H1 (cell line): ENCODE measurements around the gene VPS52. TPM values are rescaled to one million over a fixed set of nuclear protein-coding genes. Genes with fewer than 3 reads are reported as not detected.

Experiments used
- CBX5 ChIP-seq: fragments of 300-800, 300-1000 bp; sonication (generic); IDR thresholded peaks from 2 replicates; pipeline ENCODE4 v1.7.1; 2016; ENCODE audit warnings: antibody characterized with exemption, low read length, low read depth
- CBX8 ChIP-seq: fragments of 300-800, 300-1000 bp; sonication (generic); IDR thresholded peaks from 2 replicates; pipeline ENCODE4 v1.7.1; 2016; ENCODE audit warnings: low read depth, low read length, borderline replicate concordance
- KDM4A ChIP-seq: IDR thresholded peaks from one replicate; pipeline ENCODE4 v1.7.1; 2012; ENCODE audit warnings: low read depth, mild to moderate bottlenecking, moderate library complexity, low read length, inconsistent platforms; ENCODE audit not compliant: severe bottlenecking
- POLR2A ChIP-seq, 2 experiments: IDR thresholded peaks; 1 replicate in 1 of 2; 2 replicates in 1 of 2; pipeline ENCODE4 v1.6.1; 2011; ENCODE audit warnings: low read depth in 2 of 2, low read length in 2 of 2, mild to moderate bottlenecking in 2 of 2; ENCODE audit errors: control extremely low read depth in 1 of 2
- SAP30 ChIP-seq: fragments of 300-600 bp; sonication (generic); IDR thresholded peaks from 2 replicates; pipeline ENCODE4 v1.7.1; 2012; ENCODE audit warnings: low read length, moderate library complexity, mild to moderate bottlenecking, inconsistent platforms; ENCODE audit not compliant: insufficient read depth, insufficient replicate concordance
- SIN3A ChIP-seq, 2 experiments: IDR thresholded peaks in 1 of 2; conservative IDR thresholded peaks in 1 of 2; 2 replicates each; pipeline ENCODE4 v1.6.1; 2011 to 2012; ENCODE audit warnings: low read length in 2 of 2, improper control_type of control experiment in 1 of 2, low read depth in 1 of 2, mild to moderate bottlenecking in 1 of 2
- SIRT6 ChIP-seq: IDR thresholded peaks from one replicate; pipeline ENCODE4 v1.7.1; 2012; ENCODE audit warnings: low read length, inconsistent platforms
- SP2 ChIP-seq: IDR thresholded peaks from 2 replicates; pipeline ENCODE4 v1.6.1; 2012; ENCODE audit warnings: mild to moderate bottlenecking, low read length, inconsistent platforms
- SUZ12 ChIP-seq: fragments of 200-600 bp; sonication (generic); IDR thresholded peaks from 2 replicates; pipeline ENCODE4 v1.6.1; 2012; ENCODE audit warnings: mild to moderate bottlenecking, inconsistent platforms, low read length, moderate library complexity, mixed read lengths
- TAF1 ChIP-seq: IDR thresholded peaks from 2 replicates; pipeline ENCODE4 v1.6.1; 2011; ENCODE audit warnings: mild to moderate bottlenecking, low read depth, low read length
- TCF12 ChIP-seq: IDR thresholded peaks from 2 replicates; pipeline ENCODE4 v1.6.1; 2011; ENCODE audit warnings: low read depth, mild to moderate bottlenecking, low read length
- polyA plus RNA-seq, 7 experiments: library from polyadenylated mRNA; depleted of rRNA in 3 of 7; stranded (reverse) in 5 of 7; unstranded in 2 of 7; fragments of >200 nt in 5 of 7; fragments of 200-250 nt in 2 of 7; gene quantifications; 1 replicate in 5 of 7; 2 replicates in 1 of 7; 4 replicates in 1 of 7; pipeline versions ENCODE4 v1.2.1 to v1.2.3, GENCODE V29; 2011 to 2013; ENCODE audit warnings: missing spikeins in 2 of 7, mixed read lengths in 2 of 7
- total RNA-seq: library from RNA; stranded (reverse); fragmentation: NEBNext Ultra II Directional; extraction: Animal tissue kit (Norgen Biotek cat#: 25700); gene quantifications from 2 replicates; pipeline ENCODE4 v1.2.1, GENCODE V29; 2021
- TF ChIP-seq, protein P1 (sequence below), 3 experiments: IDR thresholded peaks; 1 replicate in 2 of 3; 2 replicates in 1 of 3; pipeline versions ENCODE4 v1.5.1 to v1.6.1; 2011; ENCODE audit warnings: low read length in 3 of 3, mild to moderate bottlenecking in 3 of 3, inconsistent platforms in 2 of 3, low read depth in 1 of 3, moderate library complexity in 1 of 3; ENCODE audit not compliant: insufficient read depth in 1 of 3; ENCODE audit errors: control extremely low read depth in 1 of 3

VPS52 gene
- total and polyA plus RNA-seq, 2 of the 8 experiments (the other 6 are each of a cell fraction or from before 2014, with no cell fraction given): 36.5 to 86.3 TPM

DNA sequence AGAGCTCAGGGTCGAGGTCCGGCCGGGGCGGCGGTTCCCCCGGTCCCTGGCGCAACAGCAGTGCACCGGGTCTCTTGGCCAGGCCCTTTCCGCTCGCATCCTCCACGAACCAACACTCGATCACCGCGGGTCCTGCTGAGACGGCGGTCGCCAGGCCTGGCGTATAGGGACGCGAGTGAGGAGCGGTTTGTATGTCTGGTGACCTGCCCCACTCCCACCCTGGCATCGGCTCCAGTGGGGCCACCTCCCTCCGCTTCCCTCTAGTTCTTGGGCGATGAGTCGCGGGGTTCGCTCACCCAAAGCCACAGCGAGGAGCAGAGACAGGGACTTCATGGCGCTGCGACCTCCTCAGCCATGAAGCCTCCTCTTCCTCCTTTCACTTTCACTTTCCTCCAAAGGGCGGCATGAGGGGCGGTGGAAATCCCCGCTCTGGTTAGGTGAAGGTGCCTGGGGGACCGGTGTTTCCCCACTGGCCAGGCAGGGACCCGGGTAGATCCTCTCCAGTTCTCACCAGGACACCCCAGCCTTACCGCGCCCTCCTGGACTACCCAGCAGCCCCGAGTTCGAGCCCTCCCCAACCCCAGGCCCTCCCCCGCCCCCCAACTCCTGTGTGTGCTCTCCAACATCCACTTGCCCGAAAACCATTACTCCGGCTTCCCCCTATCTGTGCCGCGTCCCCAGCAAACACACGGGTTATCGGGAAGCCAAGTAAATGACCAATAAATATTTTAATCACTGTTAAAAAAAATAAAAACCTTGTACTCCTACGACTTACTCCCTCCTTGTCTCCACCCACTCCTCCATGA, 42.2 kb upstream of the VPS52 start, which contains the start of gene TAPBP (continued):
- TF ChIP-seq POLR2A (IDR thresholded peaks at IDR 0.05; ENCODE audit: control extremely low read depth in 1 of 2, low read depth in 2 of 2, low read length in 2 of 2) (peak in 1 of 2 experiments; percentile 50; a peak in 1 of 3 replicates), CBX5 (no peak), SAP30 (peak; percentile 27), KDM4A (peak; percentile 70), SUZ12 (0 out of 2 replicates have a peak, but pooled peaks have one; percentile 27), TAF1 (peak; percentile 45; the same call in 1 of the 2 replicates), SP2 (no peak), SIN3A (conservative IDR thresholded peaks at IDR 0.05 in 1 of 2, IDR thresholded peaks at IDR 0.05 in 1 of 2; ENCODE audit: low read depth in 1 of 2, low read length in 2 of 2) (peak; percentile 47 to 50; a peak in 1 of 4 replicates), CBX8 (no peak), TCF12 (no peak), SIRT6 (no peak)
- TF ChIP-seq, protein P1, sequence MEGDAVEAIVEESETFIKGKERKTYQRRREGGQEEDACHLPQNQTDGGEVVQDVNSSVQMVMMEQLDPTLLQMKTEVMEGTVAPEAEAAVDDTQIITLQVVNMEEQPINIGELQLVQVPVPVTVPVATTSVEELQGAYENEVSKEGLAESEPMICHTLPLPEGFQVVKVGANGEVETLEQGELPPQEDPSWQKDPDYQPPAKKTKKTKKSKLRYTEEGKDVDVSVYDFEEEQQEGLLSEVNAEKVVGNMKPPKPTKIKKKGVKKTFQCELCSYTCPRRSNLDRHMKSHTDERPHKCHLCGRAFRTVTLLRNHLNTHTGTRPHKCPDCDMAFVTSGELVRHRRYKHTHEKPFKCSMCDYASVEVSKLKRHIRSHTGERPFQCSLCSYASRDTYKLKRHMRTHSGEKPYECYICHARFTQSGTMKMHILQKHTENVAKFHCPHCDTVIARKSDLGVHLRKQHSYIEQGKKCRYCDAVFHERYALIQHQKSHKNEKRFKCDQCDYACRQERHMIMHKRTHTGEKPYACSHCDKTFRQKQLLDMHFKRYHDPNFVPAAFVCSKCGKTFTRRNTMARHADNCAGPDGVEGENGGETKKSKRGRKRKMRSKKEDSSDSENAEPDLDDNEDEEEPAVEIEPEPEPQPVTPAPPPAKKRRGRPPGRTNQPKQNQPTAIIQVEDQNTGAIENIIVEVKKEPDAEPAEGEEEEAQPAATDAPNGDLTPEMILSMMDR (IDR thresholded peaks at IDR 0.05; ENCODE audit: control extremely low read depth in 1 of 3, insufficient read depth in 1 of 3, low read depth in 1 of 3, low read length in 3 of 3): no peak
